B cell (primary cell): Measurements from ENCODE around the gene ETFBKMT.

Experiments
- EZH2 ChIP-seq: IDR thresholded peaks from 2 replicates; pipeline ENCODE4 v1.6.1; 2012; ENCODE audit warnings: borderline replicate concordance, low read depth, mild to moderate bottlenecking, moderate library complexity, low read length; ENCODE audit not compliant: insufficient read depth, poor library complexity, severe bottlenecking
- TF ChIP-seq, protein P1 (sequence below): fragments of 200-600 bp; IDR thresholded peaks from one replicate; pipeline ENCODE4 v1.8.0; 2022; ENCODE audit warnings: antibody characterized with exemption, mild to moderate bottlenecking

DNA sequence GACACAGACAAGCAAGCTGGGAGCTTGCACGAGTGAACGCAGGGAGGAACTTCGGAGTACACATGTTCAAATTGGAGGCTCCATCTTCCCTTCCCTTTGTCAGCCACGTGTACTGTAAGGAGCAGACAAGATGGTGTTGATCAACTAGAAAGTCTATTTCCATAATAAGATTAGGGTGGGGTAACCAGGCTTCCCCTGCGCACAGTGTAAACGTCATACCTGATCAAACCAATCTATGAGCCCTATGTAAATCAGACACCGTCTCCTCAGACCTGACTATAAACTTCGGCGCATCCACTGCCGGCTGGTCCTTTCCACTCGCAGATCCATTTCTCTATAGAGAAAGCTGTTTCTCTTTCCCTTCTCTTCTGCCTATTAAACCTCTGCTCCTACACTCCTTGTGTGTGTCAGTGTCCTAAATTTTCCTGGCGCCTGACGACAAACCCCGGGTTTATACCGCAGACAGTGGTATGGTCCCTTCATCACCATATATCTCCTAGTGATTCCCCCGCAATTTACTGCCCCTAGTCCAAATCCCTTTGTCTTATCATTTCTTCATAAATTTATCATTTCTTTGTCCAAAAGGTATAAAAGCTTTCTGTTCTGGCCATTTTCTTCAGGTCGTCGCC lies 7.5 kb upstream of the ETFBKMT start:
- TF ChIP-seq, protein P1, sequence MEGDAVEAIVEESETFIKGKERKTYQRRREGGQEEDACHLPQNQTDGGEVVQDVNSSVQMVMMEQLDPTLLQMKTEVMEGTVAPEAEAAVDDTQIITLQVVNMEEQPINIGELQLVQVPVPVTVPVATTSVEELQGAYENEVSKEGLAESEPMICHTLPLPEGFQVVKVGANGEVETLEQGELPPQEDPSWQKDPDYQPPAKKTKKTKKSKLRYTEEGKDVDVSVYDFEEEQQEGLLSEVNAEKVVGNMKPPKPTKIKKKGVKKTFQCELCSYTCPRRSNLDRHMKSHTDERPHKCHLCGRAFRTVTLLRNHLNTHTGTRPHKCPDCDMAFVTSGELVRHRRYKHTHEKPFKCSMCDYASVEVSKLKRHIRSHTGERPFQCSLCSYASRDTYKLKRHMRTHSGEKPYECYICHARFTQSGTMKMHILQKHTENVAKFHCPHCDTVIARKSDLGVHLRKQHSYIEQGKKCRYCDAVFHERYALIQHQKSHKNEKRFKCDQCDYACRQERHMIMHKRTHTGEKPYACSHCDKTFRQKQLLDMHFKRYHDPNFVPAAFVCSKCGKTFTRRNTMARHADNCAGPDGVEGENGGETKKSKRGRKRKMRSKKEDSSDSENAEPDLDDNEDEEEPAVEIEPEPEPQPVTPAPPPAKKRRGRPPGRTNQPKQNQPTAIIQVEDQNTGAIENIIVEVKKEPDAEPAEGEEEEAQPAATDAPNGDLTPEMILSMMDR = no peak
- TF ChIP-seq EZH2 = no peak
